Lung (tissue), 12 donors: ENCODE measurements around the gene UBL4B. TPM values are rescaled to one million over a fixed set of nuclear protein-coding genes. Genes with fewer than 3 reads are reported as not detected.

Experiments
- ATAC-seq: fragments of 200-7000 bp; cut with Tn5 transposase; one replicate; pipeline ENCODE4 v1.9.1; 2020; ENCODE audit warnings: moderate number of reproducible peaks; ENCODE audit not compliant: insufficient read depth, low FRiP score
- DNase-seq, 3 donors: peaks; one replicate each; pipeline ENCODE4 v3.0.0-alpha.2; 2013 to 2017
- H3K27ac ChIP-seq, 2 donors: one replicate each; pipeline ENCODE4 v1.5.1; 2013; ENCODE audit warnings: mild to moderate bottlenecking in 2 of 2, moderate library complexity in 2 of 2, control low read depth in 1 of 2, inconsistent platforms in 1 of 2, low read depth in 1 of 2, low read length in 1 of 2
- H3K27me3 ChIP-seq, 3 donors: one replicate each; pipeline ENCODE4 v1.5.1; 2013; ENCODE audit warnings: low read length in 2 of 3; ENCODE audit not compliant: control insufficient read depth in 3 of 3, insufficient read depth in 3 of 3
- H3K36me3 ChIP-seq, 4 donors: one replicate each; pipeline ENCODE4 v1.5.1; 2013; ENCODE audit warnings: low read length in 4 of 4, mild to moderate bottlenecking in 1 of 4, moderate library complexity in 1 of 4; ENCODE audit not compliant: control insufficient read depth in 4 of 4, insufficient read depth in 4 of 4
- H3K4me1 ChIP-seq, 5 donors: one replicate each; pipeline ENCODE4 v1.5.1; 2013; ENCODE audit warnings: low read length in 5 of 5, mild to moderate bottlenecking in 2 of 5, moderate library complexity in 1 of 5; ENCODE audit not compliant: control insufficient read depth in 5 of 5, insufficient read depth in 5 of 5
- H3K4me3 ChIP-seq: one replicate; pipeline ENCODE4 v1.5.1; 2013; ENCODE audit warnings: mild to moderate bottlenecking, control low read depth, moderate library complexity
- H3K9ac ChIP-seq, 2 donors: one replicate each; pipeline ENCODE4 v1.5.1; 2013; ENCODE audit warnings: low read length in 2 of 2, control low read depth in 1 of 2; ENCODE audit not compliant: insufficient read depth in 1 of 2
- H3K9me3 ChIP-seq, 4 donors: one replicate each; pipeline ENCODE4 v1.5.1; 2013; ENCODE audit warnings: low read length in 3 of 4, mild to moderate bottlenecking in 1 of 4, moderate library complexity in 1 of 4; ENCODE audit not compliant: control insufficient read depth in 4 of 4, insufficient read depth in 3 of 4
- WGBS, 2 donors: extraction: QIAGEN DNeasy Blood & Tissue Kit; methylation state at CpG; one replicate each; pipeline ENCODE4 v1.1.7; 2013; 5-methylcytosine and 5-hydroxymethylcytosine counted together
- polyA plus RNA-seq, 2 donors: library from polyadenylated mRNA; stranded (reverse); fragments of 200-250 nt; gene quantifications; one replicate each; pipeline ENCODE4 v1.2.1, GENCODE V29; 2013
- total RNA-seq, 2 donors: library from RNA; depleted of rRNA in 1 of 2; stranded (reverse); fragments of >200 nt in 1 of 2; gene quantifications; one replicate each; pipeline ENCODE4 v1.2.1, GENCODE V29; 2014 to 2021
- TF ChIP-seq, protein P1 (sequence below): IDR thresholded peaks from 2 replicates; pipeline ENCODE4 v1.5.1; 2012; ENCODE audit warnings: mild to moderate bottlenecking; ENCODE audit errors: control extremely low read depth, extremely low read depth
- donor health status: control.
- donor health status: control.
- donor health status: Bipolar disorder and iron deficiency.
- donor health status: healthy.
- donor health status: DM: yes; HTN: yes; CAD: no.

Gene UBL4B
- total and polyA plus RNA-seq, 4 donors, result not detected

- no peak overlapping the region for H3K27ac ChIP-seq
- peaks cover 0 to 28% (median 9%) of the 10 kb centered on the region in 3 donors for H3K27me3 ChIP-seq
- no peak for ATAC-seq
- H3K9me3 ChIP-seq, result peaks cover 0 to 2% (median 0%) of the 10 kb centered on the region in 4 donors
- 2% methylated on average over 7 of the region's 7 CpGs for WGBS, 2 donors
- no peak overlapping the region for H3K4me3 ChIP-seq
- TF ChIP-seq, protein P1, sequence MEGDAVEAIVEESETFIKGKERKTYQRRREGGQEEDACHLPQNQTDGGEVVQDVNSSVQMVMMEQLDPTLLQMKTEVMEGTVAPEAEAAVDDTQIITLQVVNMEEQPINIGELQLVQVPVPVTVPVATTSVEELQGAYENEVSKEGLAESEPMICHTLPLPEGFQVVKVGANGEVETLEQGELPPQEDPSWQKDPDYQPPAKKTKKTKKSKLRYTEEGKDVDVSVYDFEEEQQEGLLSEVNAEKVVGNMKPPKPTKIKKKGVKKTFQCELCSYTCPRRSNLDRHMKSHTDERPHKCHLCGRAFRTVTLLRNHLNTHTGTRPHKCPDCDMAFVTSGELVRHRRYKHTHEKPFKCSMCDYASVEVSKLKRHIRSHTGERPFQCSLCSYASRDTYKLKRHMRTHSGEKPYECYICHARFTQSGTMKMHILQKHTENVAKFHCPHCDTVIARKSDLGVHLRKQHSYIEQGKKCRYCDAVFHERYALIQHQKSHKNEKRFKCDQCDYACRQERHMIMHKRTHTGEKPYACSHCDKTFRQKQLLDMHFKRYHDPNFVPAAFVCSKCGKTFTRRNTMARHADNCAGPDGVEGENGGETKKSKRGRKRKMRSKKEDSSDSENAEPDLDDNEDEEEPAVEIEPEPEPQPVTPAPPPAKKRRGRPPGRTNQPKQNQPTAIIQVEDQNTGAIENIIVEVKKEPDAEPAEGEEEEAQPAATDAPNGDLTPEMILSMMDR, result no peak
- H3K4me1 ChIP-seq, result no peaks in the 10 kb centered on the region
- peak in 1 of 3 donors; percentile 6 for DNase-seq
- no peak overlapping the region for H3K9ac ChIP-seq
- no peaks in the 10 kb centered on the region for H3K36me3 ChIP-seq
Observed at GRCh38 chr1:110136911-110137310, 24.7 kb downstream of the UBL4B start.

DNA sequence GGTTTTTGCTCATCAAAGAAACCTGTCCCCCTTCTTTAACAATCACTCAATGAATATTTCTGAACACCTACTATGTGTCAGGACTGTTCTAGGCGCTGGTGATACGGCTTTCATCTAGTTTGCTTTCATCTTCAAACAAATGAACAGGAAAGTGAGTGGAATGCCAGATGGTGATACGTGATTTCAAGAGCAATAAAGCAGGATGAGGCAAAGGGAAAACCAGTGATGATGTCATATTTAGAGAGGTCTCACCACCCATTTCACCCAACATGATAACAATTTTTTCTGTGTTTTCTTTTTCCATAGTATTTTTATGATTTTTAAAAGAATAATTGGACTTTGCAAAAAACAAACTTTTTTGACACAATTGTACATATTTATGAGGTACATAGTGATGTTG, 26.7 kb downstream of the UBL4B start:
- Histone ChIP-seq H3K9me3 (peaks cover 0 to 2% (median 0%) of the 10 kb centered on the region in 4 donors), H3K9ac (no peak overlapping the region), H3K27me3 (peaks cover 3 to 24% (median 12%) of the 10 kb centered on the region in 3 donors), H3K36me3 (no peaks in the 10 kb centered on the region), H3K4me1 (no peaks in the 10 kb centered on the region), H3K27ac (no peak overlapping the region), H3K4me3 (no peak overlapping the region)
- DNase-seq (no peak), ATAC-seq (no peak)
- TF ChIP-seq, protein P1, result no peak
- WGBS, 2 donors, result 48 to 65% methylated on average over 3 of the region's 3 CpGs

DNA sequence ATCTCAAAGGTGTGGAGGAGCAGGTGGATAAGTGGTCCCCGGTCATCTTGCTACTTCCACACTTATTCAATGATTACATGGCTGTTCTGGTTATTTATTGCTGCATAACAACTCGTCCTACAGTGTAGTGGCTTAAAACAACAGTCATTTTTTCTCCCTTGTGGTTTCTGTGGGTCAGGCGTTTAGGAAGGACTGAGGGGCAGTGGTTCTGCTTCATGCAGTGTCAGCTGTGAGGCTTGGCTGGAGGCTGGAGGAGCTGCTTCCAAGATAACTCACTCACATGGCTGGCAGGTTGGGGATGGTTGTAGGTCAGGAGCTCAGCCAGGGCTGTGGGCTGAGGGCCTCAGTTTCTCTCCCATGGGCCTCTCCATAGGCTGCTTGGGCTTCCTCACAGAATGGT, 32.1 kb downstream of the UBL4B start:
- no peak overlapping the region for H3K27ac ChIP-seq
- WGBS, 2 donors, result 28 to 31% methylated on average over 3 of the region's 3 CpGs
- no peak overlapping the region for H3K4me3 ChIP-seq
- no peaks in the 10 kb centered on the region for H3K4me1 ChIP-seq
- ATAC-seq, result no peak
- H3K9ac ChIP-seq, result no peak overlapping the region
- TF ChIP-seq, protein P1, result no peak
- no peaks in the 10 kb centered on the region for H3K9me3 ChIP-seq
- H3K27me3 ChIP-seq, result peaks cover 3 to 36% (median 24%) of the 10 kb centered on the region in 3 donors
- no peaks in the 10 kb centered on the region for H3K36me3 ChIP-seq
- no peak for DNase-seq

DNA sequence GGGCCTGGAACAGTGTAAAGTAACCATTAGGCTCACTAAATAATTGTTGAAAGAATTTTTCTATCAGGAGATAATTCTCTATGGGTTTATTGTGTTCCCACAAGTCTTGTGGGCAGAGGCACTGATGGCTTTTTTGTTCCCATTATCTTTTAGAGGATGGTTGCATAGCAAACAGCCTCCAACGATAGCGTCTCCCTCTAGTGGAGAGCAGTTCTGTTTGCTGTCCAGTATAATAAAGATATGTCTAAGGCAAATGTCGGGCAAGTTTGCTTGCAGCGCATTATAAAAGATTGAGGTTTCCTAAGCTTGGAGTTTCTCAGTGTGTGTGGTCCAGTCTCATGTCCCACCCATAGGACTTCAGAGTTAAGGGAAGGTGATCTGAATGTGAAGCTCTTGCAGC, 36.7 kb downstream of the UBL4B start:
- ATAC-seq (no peak), DNase-seq (no peak)
- Histone ChIP-seq H3K9ac (no peak overlapping the region), H3K4me3 (no peak overlapping the region), H3K9me3 (peaks cover 0 to 13% (median 0%) of the 10 kb centered on the region in 4 donors), H3K36me3 (no peaks in the 10 kb centered on the region), H3K27me3 (peaks cover 20 to 67% (median 38%) of the 10 kb centered on the region in 3 donors), H3K4me1 (peaks cover 0 to 6% (median 0%) of the 10 kb centered on the region in 5 donors), H3K27ac (no peak overlapping the region)
- WGBS, 2 donors, result 46 to 50% methylated on average over 4 of the region's 4 CpGs
- TF ChIP-seq, protein P1, result no peak
